K562 (cell line): ENCODE data around the gene CPN2. TPM values are rescaled to one million over a fixed set of nuclear protein-coding genes. Genes with fewer than 3 reads are reported as not detected.
A peak's percentile ranks its signal among the peaks of the same experiment; 100 is the strongest.

Source experiments
- CBX3 ChIP-seq, 2 experiments: IDR thresholded peaks; 1 replicate in 1 of 2; 2 replicates in 1 of 2; pipeline ENCODE4 v1.6.1; 2012; ENCODE audit warnings: inconsistent platforms in 2 of 2, low read length in 2 of 2, borderline replicate concordance in 1 of 2, control low read depth in 1 of 2
- DACH1 ChIP-seq: fragments of 450-650 bp; IDR thresholded peaks from 2 replicates; pipeline ENCODE4 v1.6.1; 2018; ENCODE audit not compliant: partially characterized antibody
- GABPA ChIP-seq: fragments of 200-800 bp; sonication (Bioruptor generic); conservative IDR thresholded peaks from 2 replicates; pipeline ENCODE4 v1.6.1; 2016; ENCODE audit warnings: low read depth, missing genetic modification characterization, missing compliant biosample characterization
- GATA2 ChIP-seq: sonication (generic); formaldehyde crosslinking; IDR thresholded peaks from 2 replicates; pipeline ENCODE4 v1.4.0; 2020; ENCODE audit warnings: mild to moderate bottlenecking, missing genetic modification reagents
- HLTF ChIP-seq: fragments of 450-650 bp; IDR thresholded peaks from 2 replicates; pipeline ENCODE4 v1.6.1; 2016
- LEF1 ChIP-seq: fragments of 450-650 bp; IDR thresholded peaks from 2 replicates; pipeline ENCODE4 v1.6.1; 2016; ENCODE audit warnings: mild to moderate bottlenecking
- MCM2 ChIP-seq: fragments of 450-650 bp; IDR thresholded peaks from 2 replicates; pipeline ENCODE4 v1.6.1; 2017; ENCODE audit warnings: low read depth, mild to moderate bottlenecking
- MYC ChIP-seq, 2 experiments: fragments of 250-450 bp in 1 of 2; sonication (Bioruptor Pico) in 1 of 2; IDR thresholded peaks; 2 replicates each; pipeline versions ENCODE4 v1.5.1 to v1.6.1; 2012 to 2021; ENCODE audit warnings: low read depth in 2 of 2, borderline replicate concordance in 1 of 2, improper control_type of control experiment in 1 of 2, low read length in 1 of 2, mild to moderate bottlenecking in 1 of 2, moderate library complexity in 1 of 2
- NFRKB ChIP-seq: fragments of 450-650 bp; IDR thresholded peaks from 2 replicates; pipeline ENCODE4 v1.6.1; 2016; ENCODE audit warnings: low read depth
- NR2C2 ChIP-seq, 2 experiments: fragments of 200-800 bp in 1 of 2; sonication (Bioruptor generic) in 1 of 2; sonication (generic) in 1 of 2; formaldehyde crosslinking in 1 of 2; IDR thresholded peaks; 2 replicates each; pipeline versions ENCODE4 v1.6.1 to v1.8.0; 2016 to 2022; ENCODE audit warnings: mild to moderate bottlenecking in 1 of 2, missing compliant biosample characterization in 1 of 2, missing genetic modification characterization in 1 of 2, missing genetic modification reagents in 1 of 2
- POLR2G ChIP-seq: fragments of 200-400 bp; formaldehyde crosslinking; IDR thresholded peaks from 2 replicates; pipeline ENCODE4 v1.6.1; 2017; ENCODE audit warnings: low read depth, mild to moderate bottlenecking, antibody characterized with exemption, low read length, moderate library complexity
- PTRF ChIP-seq: fragments of 450-650 bp; IDR thresholded peaks from 2 replicates; pipeline ENCODE4 v1.6.1; 2016; ENCODE audit warnings: mild to moderate bottlenecking, missing genetic modification characterization, missing compliant biosample characterization
- SRF ChIP-seq, 2 experiments: fragments of 250-450, 450-650 bp in 1 of 2; sonication (Bioruptor Pico) in 1 of 2; sonication (generic) in 1 of 2; formaldehyde crosslinking; IDR thresholded peaks; 2 replicates each; pipeline versions ENCODE4 v1.5.0 to v1.5.1; 2020 to 2022; ENCODE audit warnings: mild to moderate bottlenecking in 1 of 2, missing genetic modification reagents in 1 of 2
- ZFX ChIP-seq: sonication (generic); formaldehyde crosslinking; IDR thresholded peaks from 2 replicates; pipeline ENCODE4 v1.8.0; 2022; ENCODE audit warnings: mild to moderate bottlenecking, missing genetic modification reagents, moderate library complexity
- ZNF24 ChIP-seq: fragments of 450-650 bp; IDR thresholded peaks from 2 replicates; pipeline ENCODE4 v1.6.1; 2016
- ZNF589 ChIP-seq: fragments of 200-800 bp; sonication (Bioruptor generic); IDR thresholded peaks from 2 replicates; pipeline ENCODE4 v1.6.1; 2016; ENCODE audit warnings: low read depth, missing genetic modification characterization, missing compliant biosample characterization
- ZNF76 ChIP-seq: fragments of 250-450 bp; sonication (Bioruptor Pico); IDR thresholded peaks from 2 replicates; pipeline ENCODE4 v1.4.0; 2020; ENCODE audit warnings: mild to moderate bottlenecking, moderate library complexity, borderline replicate concordance
- ZNF764 ChIP-seq: fragments of 250-450 bp; sonication (Bioruptor Pico); IDR thresholded peaks from 2 replicates; pipeline ENCODE4 v1.4.0; 2020; ENCODE audit warnings: low read depth, mild to moderate bottlenecking, moderate library complexity
- polyA plus RNA-seq, 8 experiments: library from polyadenylated mRNA; depleted of rRNA in 4 of 8; stranded (reverse) in 5 of 8; unstranded in 3 of 8; fragments of >200 nt; fragmentation: Nextera tagmentation in 2 of 8; fragmentation: Illumina TruSeq in 1 of 8; extraction: Ambion mirVana in 2 of 8; extraction: Trizol in 1 of 8; gene quantifications; 2 replicates each; pipeline versions ENCODE4 v1.2.1 to v1.2.3, GENCODE V29; 2011 to 2014; ENCODE audit warnings: inconsistent platforms in 1 of 8, missing spikeins in 1 of 8
- total RNA-seq, 7 experiments: library from RNA; depleted of rRNA in 6 of 7; stranded (reverse); fragments of >200 nt in 6 of 7; fragmentation: Illumina TruSeq in 2 of 7; extraction: Trizol in 2 of 7; gene quantifications; 2 replicates each; pipeline versions ENCODE4 v1.2.1 to v1.2.3, GENCODE V29; 2011 to 2021; ENCODE audit warnings: low replicate concordance in 1 of 7
- TF ChIP-seq, protein P1 (sequence below): fragments of 450-650 bp; conservative IDR thresholded peaks from 2 replicates; pipeline ENCODE4 v1.6.1; 2016; ENCODE audit warnings: missing genetic modification characterization, low read depth, mild to moderate bottlenecking, control low read depth, missing compliant biosample characterization
- TF ChIP-seq, protein P2 (sequence below), 2 experiments: fragments of 450-650 bp in 1 of 2; sonication (generic) in 1 of 2; formaldehyde crosslinking in 1 of 2; IDR thresholded peaks in 1 of 2; conservative IDR thresholded peaks in 1 of 2; 2 replicates each; pipeline versions ENCODE4 v1.6.1 to v1.8.1; 2016 to 2023; ENCODE audit warnings: mild to moderate bottlenecking in 2 of 2, moderate library complexity in 2 of 2, inconsistent platforms in 1 of 2, missing genetic modification reagents in 1 of 2
- TF ChIP-seq, protein P3 (sequence below): sonication (generic); formaldehyde crosslinking; IDR thresholded peaks from 2 replicates; pipeline ENCODE4 v1.8.1; 2022; ENCODE audit warnings: missing genetic modification reagents
- TF ChIP-seq, protein P4 (sequence below): fragments of 200-800 bp; sonication (Bioruptor generic); IDR thresholded peaks from 2 replicates; pipeline ENCODE4 v1.6.1; 2017; ENCODE audit warnings: missing genetic modification characterization, missing compliant biosample characterization

CPN2 gene
- total and polyA plus RNA-seq, 9 of the 15 experiments (the other 6 are each of a cell fraction or from before 2014, with no cell fraction given), result not detected

DNA sequence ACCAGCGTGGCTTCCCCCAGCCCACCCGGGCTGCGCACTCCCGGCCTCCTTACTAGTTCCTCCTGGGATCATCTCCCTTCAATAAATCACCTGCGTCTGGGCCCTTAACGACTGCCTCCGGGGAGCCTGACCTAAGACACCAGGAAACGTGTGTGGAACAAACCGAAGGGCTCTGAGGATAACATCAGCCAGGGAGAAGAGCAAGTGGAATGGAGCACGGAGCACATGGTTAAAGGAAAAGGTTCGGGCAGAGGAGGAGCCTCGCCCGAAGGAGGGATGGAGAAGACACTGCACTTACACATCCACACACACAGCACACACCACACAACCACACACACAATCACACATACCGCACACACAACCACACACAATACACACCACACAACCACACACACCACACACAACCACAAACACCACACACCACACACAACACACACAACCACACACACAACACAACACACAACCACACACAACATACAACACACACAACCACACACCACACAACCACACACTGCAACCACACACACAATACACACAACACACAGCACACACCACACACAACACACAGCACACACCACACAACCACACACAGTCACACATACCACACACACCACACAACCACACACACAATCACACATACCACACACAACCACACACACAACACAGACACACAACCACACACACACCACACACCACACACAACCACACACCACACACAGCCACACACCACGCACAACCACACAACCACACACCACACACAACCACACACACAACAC is 24.7 kb downstream of the CPN2 start (continued):
- TF ChIP-seq ZFX (CRISPR knock-in tag) (no peak), ZNF76 (no peak), CBX3 (IDR thresholded peaks at IDR 0.05; ENCODE audit: borderline replicate concordance in 1 of 2, low read length in 2 of 2) (peak in 1 of 2 experiments; percentile 60; a peak in 2 of 3 replicates), GABPA (tag) (no peak), ZNF24 (no peak), SRF (CRISPR knock-in tag; IDR thresholded peaks at IDR 0.05) (no peak), MYC (IDR thresholded peaks at IDR 0.05; ENCODE audit: low read depth, low read length) (peak; percentile 62), MYC (CRISPR knock-in tag; IDR thresholded peaks at IDR 0.05; ENCODE audit: borderline replicate concordance, low read depth) (no peak), POLR2G (no peak), PTRF (tag) (no peak), LEF1 (peak; percentile 65), ZNF589 (CRISPR knock-in tag) (no peak), MCM2 (no peak), DACH1 (no peak), NFRKB (peak; percentile 49; the same call in 1 of the 2 replicates), NR2C2 (CRISPR knock-in tag; IDR thresholded peaks at IDR 0.05) (no peak), NR2C2 (tag; IDR thresholded peaks at IDR 0.05) (no peak), ZNF764 (no peak), HLTF (peak; percentile 80; the same call in 1 of the 2 replicates), GATA2 (CRISPR knock-in tag) (0 out of 2 replicates have a peak, but pooled peaks have one; percentile 31)
- TF ChIP-seq, protein P1, sequence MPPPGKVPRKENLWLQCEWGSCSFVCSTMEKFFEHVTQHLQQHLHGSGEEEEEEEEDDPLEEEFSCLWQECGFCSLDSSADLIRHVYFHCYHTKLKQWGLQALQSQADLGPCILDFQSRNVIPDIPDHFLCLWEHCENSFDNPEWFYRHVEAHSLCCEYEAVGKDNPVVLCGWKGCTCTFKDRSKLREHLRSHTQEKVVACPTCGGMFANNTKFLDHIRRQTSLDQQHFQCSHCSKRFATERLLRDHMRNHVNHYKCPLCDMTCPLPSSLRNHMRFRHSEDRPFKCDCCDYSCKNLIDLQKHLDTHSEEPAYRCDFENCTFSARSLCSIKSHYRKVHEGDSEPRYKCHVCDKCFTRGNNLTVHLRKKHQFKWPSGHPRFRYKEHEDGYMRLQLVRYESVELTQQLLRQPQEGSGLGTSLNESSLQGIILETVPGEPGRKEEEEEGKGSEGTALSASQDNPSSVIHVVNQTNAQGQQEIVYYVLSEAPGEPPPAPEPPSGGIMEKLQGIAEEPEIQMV (tag), result no peak
- TF ChIP-seq, protein P2, sequence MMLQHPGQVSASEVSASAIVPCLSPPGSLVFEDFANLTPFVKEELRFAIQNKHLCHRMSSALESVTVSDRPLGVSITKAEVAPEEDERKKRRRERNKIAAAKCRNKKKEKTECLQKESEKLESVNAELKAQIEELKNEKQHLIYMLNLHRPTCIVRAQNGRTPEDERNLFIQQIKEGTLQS (IDR thresholded peaks at IDR 0.05), result no peak
- TF ChIP-seq, protein P2 (CRISPR knock-in tag; conservative IDR thresholded peaks at IDR 0.05), result no peak
- TF ChIP-seq, protein P3, sequence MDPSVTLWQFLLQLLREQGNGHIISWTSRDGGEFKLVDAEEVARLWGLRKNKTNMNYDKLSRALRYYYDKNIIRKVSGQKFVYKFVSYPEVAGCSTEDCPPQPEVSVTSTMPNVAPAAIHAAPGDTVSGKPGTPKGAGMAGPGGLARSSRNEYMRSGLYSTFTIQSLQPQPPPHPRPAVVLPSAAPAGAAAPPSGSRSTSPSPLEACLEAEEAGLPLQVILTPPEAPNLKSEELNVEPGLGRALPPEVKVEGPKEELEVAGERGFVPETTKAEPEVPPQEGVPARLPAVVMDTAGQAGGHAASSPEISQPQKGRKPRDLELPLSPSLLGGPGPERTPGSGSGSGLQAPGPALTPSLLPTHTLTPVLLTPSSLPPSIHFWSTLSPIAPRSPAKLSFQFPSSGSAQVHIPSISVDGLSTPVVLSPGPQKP (CRISPR knock-in tag), result no peak
- TF ChIP-seq, protein P4, sequence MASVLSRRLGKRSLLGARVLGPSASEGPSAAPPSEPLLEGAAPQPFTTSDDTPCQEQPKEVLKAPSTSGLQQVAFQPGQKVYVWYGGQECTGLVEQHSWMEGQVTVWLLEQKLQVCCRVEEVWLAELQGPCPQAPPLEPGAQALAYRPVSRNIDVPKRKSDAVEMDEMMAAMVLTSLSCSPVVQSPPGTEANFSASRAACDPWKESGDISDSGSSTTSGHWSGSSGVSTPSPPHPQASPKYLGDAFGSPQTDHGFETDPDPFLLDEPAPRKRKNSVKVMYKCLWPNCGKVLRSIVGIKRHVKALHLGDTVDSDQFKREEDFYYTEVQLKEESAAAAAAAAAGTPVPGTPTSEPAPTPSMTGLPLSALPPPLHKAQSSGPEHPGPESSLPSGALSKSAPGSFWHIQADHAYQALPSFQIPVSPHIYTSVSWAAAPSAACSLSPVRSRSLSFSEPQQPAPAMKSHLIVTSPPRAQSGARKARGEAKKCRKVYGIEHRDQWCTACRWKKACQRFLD (CRISPR knock-in tag), result no peak
